Stimulated activated CD8-positive, alpha-beta memory T cell treated with anti-CD3 and anti-CD28 coated beads, Interleukin-12 subunit alpha, Interleukin-12 subunit beta, amount 100 ng/mL, for 1 hour (primary cell): ENCODE measurements around the gene ST13.
"Not testable (repeated sequence)": the region's sequence is repeated elsewhere in the genome, so short reads cannot be mapped to it uniquely, and the experiment has no call there.

ENCODE experiments used
- DNase-seq: peaks from one replicate; pipeline ENCODE4 v3.0.0-alpha.2; 2020; ENCODE audit warnings: low read depth

ST13 gene

GRCh38 chr22:40838486-40838885 lies 18.0 kb downstream of the ST13 start:
- DNase-seq, result no peak

GRCh38 chr22:40834619-40835018 lies 21.8 kb downstream of the ST13 start:
- DNase-seq, result no peak

GRCh38 chr22:40829131-40829530 lies 27.3 kb downstream of the ST13 start:
- no peak for DNase-seq

GRCh38 chr22:40826984-40827741 lies 29.3 kb downstream of the ST13 start:
- no peak for DNase-seq

GRCh38 chr22:40826292-40826691 lies 30.1 kb downstream of the ST13 start:
- not testable (repeated sequence) for DNase-seq

GRCh38 chr22:40823426-40823825 lies 33.0 kb downstream of the ST13 start:
- no peak for DNase-seq

- DNase-seq, result no peak
These were observed 36.8 kb downstream of the ST13 start for GRCh38 chr22:40819599-40820140.

- peak; percentile 77 for DNase-seq
These were observed 37.5 kb downstream of the ST13 start, which contains the start of gene SLC25A17 for GRCh38 chr22:40818747-40819598. Gene SLC25A17, minus strand, starts transcription at chr22:40819346. Its CDS starts 98 bp downstream, at chr22:40819248.

GRCh38 chr22:40818192-40818746 lies 38.2 kb downstream of the ST13 start:
- no peak for DNase-seq

- DNase-seq, result no peak
These were observed 38.7 kb downstream of the ST13 start for GRCh38 chr22:40817737-40818136.

GRCh38 chr22:40813912-40814315 lies 42.5 kb downstream of the ST13 start:
- no peak for DNase-seq

GRCh38 chr22:40808018-40808841 lies 48.2 kb downstream of the ST13 start:
- no peak for DNase-seq

- no peak for DNase-seq
These were observed 49.7 kb downstream of the ST13 start for GRCh38 chr22:40806711-40807110.

- no peak for DNase-seq
These were observed 50.7 kb downstream of the ST13 start for GRCh38 chr22:40805699-40806203.

GRCh38 chr22:40805239-40805638 lies 51.2 kb downstream of the ST13 start:
- no peak for DNase-seq

- no peak for DNase-seq
These were observed 53.1 kb downstream of the ST13 start for GRCh38 chr22:40803321-40803720.

- DNase-seq, result no peak
These were observed 57.4 kb downstream of the ST13 start for GRCh38 chr22:40799008-40799407.

- DNase-seq, result no peak
These were observed 59.0 kb downstream of the ST13 start for GRCh38 chr22:40797427-40797826.

- no peak for DNase-seq
These were observed 64.0 kb downstream of the ST13 start for GRCh38 chr22:40792451-40792850.

GRCh38 chr22:40791241-40791640 lies 65.2 kb downstream of the ST13 start:
- no peak for DNase-seq

GRCh38 chr22:40789131-40789530 lies 67.3 kb downstream of the ST13 start:
- no peak for DNase-seq
